Mucosa of rectum (tissue), 2 donors: ENCODE results near the gene PEAK1.
"Not testable (repeated sequence)": the region's sequence is repeated elsewhere in the genome, so short reads cannot be mapped to it uniquely, and the experiment has no call there.

Source experiments
- H3K27ac ChIP-seq, 2 donors: one replicate each; pipeline ENCODE4 v1.7.0; 2013; ENCODE audit warnings: inconsistent platforms in 2 of 2, low read depth in 2 of 2, low read length in 2 of 2
- H3K27me3 ChIP-seq, 2 donors: one replicate each; pipeline ENCODE4 v1.7.0; 2013; ENCODE audit warnings: low read length in 2 of 2; ENCODE audit not compliant: control insufficient read depth in 2 of 2, insufficient read depth in 2 of 2
- H3K36me3 ChIP-seq, 2 donors: one replicate each; pipeline ENCODE4 v1.7.0; 2013; ENCODE audit warnings: low read length in 2 of 2; ENCODE audit not compliant: control insufficient read depth in 2 of 2, insufficient read depth in 2 of 2
- H3K4me1 ChIP-seq, 2 donors: one replicate each; pipeline ENCODE4 v1.7.0; 2013; ENCODE audit warnings: low read length in 2 of 2, mild to moderate bottlenecking in 1 of 2; ENCODE audit not compliant: control insufficient read depth in 2 of 2, insufficient read depth in 2 of 2
- H3K4me3 ChIP-seq, 2 donors: one replicate each; pipeline ENCODE4 v1.7.0; 2013; ENCODE audit warnings: low read length in 2 of 2
- H3K9ac ChIP-seq, 2 donors: one replicate each; pipeline ENCODE4 v1.7.0; 2013; ENCODE audit warnings: low read length in 2 of 2, low read depth in 1 of 2, mild to moderate bottlenecking in 1 of 2
- H3K9me3 ChIP-seq, 2 donors: one replicate each; pipeline ENCODE4 v1.7.0; 2013; ENCODE audit warnings: low read length in 2 of 2; ENCODE audit not compliant: control insufficient read depth in 2 of 2
- donor health status: healthy.
- donor health status: Normal muscosa, but diverticular disease.

The PEAK1 gene

DNA sequence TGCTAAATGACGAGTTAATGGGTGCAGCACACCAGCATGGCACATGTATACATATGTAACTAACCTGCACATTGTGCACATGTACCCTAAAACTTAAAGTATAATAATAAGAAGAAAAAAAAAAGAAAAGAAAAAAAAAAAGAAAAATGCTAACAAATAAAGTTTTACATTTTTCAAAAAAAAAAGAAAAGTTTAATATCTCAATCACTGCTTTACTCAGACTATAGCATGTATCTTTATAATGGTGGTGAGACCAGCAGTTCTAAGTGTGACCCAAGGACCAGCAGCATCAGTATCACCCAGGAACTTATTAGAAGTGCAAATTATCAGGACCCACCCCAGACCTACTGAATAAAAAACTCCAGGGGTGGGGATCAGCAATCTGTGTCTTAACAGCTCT is 243.8 kb downstream of the PEAK1 start:
- H3K4me3 ChIP-seq, H3K27me3 ChIP-seq, H3K27ac ChIP-seq, H3K9me3 ChIP-seq, H3K9ac ChIP-seq: not testable (repeated sequence)
- Histone ChIP-seq H3K36me3 (peaks cover 0 to 13% of the 10 kb centered on the region in 2 donors), H3K4me1 (peaks cover 14 to 20% of the 10 kb centered on the region in 2 donors)

DNA sequence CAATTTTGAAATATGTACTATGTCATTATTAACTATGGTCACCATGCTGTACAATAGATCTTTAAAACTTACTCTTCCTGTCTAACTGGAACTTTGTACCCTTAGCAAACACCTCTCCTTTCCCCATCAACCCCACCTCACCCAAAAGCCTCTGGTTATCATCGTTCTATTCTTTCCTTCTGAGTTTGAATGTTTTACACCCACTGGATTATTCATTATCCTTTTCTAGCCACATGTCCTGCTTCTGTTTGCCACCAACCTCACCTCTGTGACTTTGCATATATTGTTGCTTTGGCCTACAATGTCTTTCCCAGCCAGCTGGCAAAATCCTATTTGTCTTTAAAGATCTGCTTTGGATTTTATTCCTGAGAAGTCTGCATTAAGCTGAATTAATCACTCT is 246.4 kb downstream of the PEAK1 start:
- H3K36me3 ChIP-seq = no peaks in the 10 kb centered on the region
- no peak overlapping the region for H3K9ac ChIP-seq
- no peaks in the 10 kb centered on the region for H3K9me3 ChIP-seq
- H3K27ac ChIP-seq = peak overlapping the region in 1 of 2 donors; percentile 22
- no peaks in the 10 kb centered on the region for H3K27me3 ChIP-seq
- no peak overlapping the region for H3K4me3 ChIP-seq
- peaks cover 7% of the 10 kb centered on the region in 2 donors for H3K4me1 ChIP-seq

DNA sequence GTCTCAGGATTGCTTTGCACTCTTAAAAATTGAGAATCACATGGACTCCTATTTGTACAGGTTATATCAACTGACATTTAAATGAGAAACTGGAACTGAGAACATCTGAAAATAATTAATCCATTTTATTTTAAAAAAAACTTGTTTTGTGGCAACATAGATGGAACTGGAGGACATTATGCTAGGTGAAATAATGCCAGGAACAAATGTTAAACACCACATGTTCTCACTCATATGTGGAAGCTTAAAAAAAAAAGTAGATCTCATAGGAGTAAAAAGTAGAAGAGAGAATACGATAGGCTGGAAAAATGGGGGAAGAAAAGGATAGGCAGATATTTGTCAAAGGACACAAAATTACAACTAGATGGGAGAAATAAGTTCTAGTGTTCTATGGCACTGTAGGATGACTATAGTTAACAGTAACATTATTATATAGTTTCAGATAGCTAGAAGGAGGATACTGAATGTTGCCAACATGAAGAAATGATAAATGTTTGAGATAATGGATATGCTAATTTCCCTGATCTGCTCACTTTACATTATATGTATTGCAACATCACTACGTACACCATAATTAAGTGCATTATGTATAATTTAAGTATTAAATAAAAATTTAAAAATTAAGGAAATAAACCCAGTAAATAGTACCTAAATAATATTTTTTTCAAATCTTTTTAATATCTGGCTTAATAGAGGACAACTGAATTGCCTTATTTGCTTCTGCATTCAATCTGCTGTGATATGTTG is 248.5 kb downstream of the PEAK1 start:
- Histone ChIP-seq H3K4me1 (peaks cover 2 to 7% of the 10 kb centered on the region in 2 donors), H3K36me3 (no peaks in the 10 kb centered on the region), H3K9me3 (no peaks in the 10 kb centered on the region), H3K9ac (no peak overlapping the region), H3K4me3 (no peak overlapping the region), H3K27me3 (no peaks in the 10 kb centered on the region), H3K27ac (no peak overlapping the region)

DNA sequence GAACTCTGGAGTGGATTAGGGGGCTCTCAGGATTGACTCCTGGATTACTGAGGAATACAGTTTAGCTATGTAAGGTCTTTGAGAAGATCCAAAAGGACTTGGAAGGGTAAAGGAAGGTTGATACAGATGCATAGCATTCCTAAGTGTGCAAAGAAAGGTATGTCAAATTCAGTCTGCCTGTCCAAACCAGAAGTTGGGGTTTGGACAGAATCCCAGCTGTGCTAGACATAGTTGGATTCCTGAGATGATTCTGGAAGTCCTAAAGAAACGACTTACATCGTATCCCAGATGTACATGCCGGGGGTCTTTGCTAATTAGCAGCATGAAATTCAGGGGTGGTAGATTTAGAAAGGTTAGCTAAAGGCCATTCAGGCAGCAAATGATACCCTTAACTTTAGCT is 251.3 kb downstream of the PEAK1 start:
- H3K4me3 ChIP-seq = no peak overlapping the region
- H3K9ac ChIP-seq = no peak overlapping the region
- H3K9me3 ChIP-seq = no peaks in the 10 kb centered on the region
- no peaks in the 10 kb centered on the region for H3K36me3 ChIP-seq
- no peaks in the 10 kb centered on the region for H3K27me3 ChIP-seq
- H3K27ac ChIP-seq = no peak overlapping the region
- H3K4me1 ChIP-seq = peaks cover 2 to 4% of the 10 kb centered on the region in 2 donors

DNA sequence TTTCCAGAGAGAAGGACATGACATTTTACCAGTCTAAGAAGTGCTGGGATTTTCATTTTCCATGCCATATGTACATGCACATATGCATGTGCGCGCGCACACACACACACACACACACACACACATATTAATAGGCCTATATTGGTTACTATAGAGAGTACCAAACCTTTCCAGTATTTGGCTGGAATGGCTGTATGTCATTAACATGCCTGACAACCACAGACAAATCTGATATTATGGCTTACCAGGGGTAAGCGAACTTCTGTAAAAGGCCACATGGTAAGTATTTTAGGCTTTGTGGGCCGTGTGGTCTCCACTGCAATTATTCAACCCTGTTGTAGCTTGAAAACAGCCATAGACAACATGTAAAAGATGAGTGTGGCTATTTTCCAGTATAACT is 251.8 kb downstream of the PEAK1 start:
- Histone ChIP-seq H3K9ac (no peak overlapping the region), H3K27me3 (no peaks in the 10 kb centered on the region), H3K27ac (no peak overlapping the region), H3K9me3 (no peaks in the 10 kb centered on the region), H3K4me1 (peaks cover 2 to 4% of the 10 kb centered on the region in 2 donors), H3K36me3 (no peaks in the 10 kb centered on the region), H3K4me3 (no peak overlapping the region)

DNA sequence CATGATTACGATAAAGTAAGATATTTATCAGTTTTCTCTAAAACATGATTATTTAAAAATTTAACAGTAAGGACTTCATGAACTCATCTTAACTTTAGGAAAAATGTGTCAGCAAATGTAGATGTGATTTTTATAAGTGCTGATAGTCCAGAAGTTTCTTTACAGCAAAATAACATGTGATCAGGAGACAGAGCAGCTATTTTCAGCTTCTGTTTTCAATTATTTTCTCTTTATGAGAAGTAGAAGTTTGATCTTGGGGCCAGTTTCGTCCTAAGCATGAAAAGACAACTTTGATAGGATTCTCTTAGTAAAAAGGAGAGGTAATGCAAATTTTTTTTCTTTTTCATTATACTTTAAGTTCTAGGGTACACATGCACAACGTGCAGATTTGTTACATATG is 252.5 kb downstream of the PEAK1 start:
- no peaks in the 10 kb centered on the region for H3K9me3 ChIP-seq
- H3K9ac ChIP-seq = no peak overlapping the region
- H3K27me3 ChIP-seq = no peaks in the 10 kb centered on the region
- H3K27ac ChIP-seq = no peak overlapping the region
- H3K4me3 ChIP-seq = no peak overlapping the region
- H3K4me1 ChIP-seq = no peaks in the 10 kb centered on the region
- no peaks in the 10 kb centered on the region for H3K36me3 ChIP-seq

DNA sequence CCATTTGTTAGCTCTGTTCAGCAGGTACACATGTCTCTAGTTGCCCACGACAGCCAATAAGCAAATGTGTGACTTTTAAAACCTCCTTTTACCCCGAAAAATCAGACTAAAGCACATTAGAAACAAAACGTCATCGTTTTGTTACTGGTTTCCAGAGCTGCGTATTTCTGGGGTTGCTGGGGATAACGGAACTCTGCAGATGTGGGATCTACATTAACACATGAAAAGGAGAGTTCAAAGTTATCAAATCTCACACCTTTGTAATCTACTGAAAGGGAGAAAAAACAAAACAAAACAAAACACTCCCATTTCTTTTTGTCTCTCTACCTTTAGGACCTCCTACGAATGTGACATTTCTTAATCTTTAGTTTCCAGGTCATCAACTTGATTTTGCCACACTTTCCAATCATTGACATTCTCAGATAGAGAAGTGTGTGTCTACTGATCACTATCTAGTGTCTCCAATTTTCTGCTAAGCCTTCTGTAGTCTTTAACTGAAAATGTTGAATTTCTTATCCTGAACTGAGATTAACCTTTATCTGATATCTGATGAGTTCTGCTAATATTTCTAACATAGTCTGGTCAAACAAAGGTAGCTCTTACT is 256.0 kb downstream of the PEAK1 start:
- H3K9me3 ChIP-seq = no peaks in the 10 kb centered on the region
- H3K36me3 ChIP-seq = no peaks in the 10 kb centered on the region
- no peak overlapping the region for H3K4me3 ChIP-seq
- H3K27ac ChIP-seq = no peak overlapping the region
- peaks cover 8 to 13% of the 10 kb centered on the region in 2 donors for H3K4me1 ChIP-seq
- H3K27me3 ChIP-seq = no peaks in the 10 kb centered on the region
- no peak overlapping the region for H3K9ac ChIP-seq

DNA sequence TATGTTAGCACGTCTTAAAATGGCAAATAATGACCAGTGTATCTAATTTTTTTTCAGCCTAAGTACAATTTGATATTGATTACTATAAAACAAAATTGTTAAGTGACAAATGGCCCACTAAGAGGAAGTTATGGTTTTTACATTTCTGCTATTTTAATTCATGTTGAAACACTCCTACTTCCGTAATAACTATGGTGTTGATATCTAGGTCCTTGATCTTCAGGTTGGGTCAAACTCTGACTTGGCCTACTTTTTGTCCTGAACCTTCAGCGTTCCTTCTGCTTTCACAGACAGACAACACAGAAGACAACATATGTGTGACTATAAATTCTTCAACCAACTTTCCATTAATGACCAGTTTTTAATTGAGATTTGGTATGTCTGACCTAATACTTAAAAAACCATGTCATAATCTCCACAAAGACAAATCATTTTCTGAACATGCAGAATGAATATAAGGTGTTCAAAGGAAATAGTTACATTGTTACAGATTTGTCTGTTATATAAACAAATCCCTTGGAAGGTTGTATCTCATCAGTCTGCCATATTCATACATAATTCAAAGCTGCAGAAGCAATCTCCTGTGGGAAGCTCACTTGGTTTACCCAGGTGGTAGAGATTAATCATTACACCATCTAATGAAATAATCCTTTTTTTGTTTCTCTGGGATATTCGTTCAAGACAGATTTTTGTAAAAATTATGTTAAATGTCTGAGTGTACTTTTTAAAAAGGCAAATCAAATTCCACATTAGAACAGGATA is 256.9 kb downstream of the PEAK1 start:
- no peak overlapping the region for H3K4me3 ChIP-seq
- peaks cover 8 to 13% of the 10 kb centered on the region in 2 donors for H3K4me1 ChIP-seq
- no peaks in the 10 kb centered on the region for H3K27me3 ChIP-seq
- H3K27ac ChIP-seq = no peak overlapping the region
- no peaks in the 10 kb centered on the region for H3K9me3 ChIP-seq
- no peak overlapping the region for H3K9ac ChIP-seq
- H3K36me3 ChIP-seq = peaks cover 0 to 6% of the 10 kb centered on the region in 2 donors

DNA sequence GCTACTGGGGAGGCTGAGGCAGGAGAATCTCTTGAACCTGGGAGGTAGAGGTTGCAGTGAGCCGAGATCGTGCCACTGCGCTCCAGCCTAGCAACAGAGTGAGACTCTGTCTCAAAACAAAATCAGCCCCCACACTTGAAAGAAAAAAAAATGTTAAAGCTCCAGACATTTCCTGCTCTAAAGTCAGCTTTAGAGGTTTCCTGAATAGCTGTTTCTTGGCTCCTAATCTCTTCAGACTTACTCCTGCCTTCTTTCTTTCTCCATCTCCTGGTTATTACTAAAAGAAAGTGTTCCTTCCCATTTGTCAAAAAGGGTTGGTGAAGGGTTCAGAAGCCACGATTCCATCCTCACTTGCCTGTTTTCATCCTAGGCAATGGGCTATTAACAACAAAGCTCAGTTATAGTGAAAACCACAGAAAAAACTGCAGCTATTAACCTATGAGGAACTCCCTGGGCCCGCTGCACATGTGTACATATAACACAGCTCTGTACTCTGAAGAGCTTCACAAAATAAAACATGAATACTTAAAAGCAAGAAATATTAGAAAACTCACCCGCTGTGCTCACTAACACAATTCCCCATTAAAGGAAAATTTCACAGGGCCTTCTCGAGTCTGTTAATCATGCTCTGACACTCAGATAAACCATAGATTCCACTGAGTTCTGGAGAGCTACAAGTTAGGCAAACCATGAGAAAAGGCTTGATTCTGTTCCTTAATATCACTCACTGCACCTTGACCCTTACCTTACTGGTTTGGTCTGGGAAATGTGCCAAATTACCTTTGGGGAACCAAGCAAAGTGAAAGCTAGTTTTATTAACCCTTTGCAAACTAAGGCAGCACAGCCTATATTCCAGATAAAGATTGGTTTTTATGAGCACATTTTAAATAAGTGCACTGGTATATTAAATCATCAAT is 259.1 kb downstream of the PEAK1 start:
- Histone ChIP-seq H3K9me3 (no peaks in the 10 kb centered on the region), H3K36me3 (peaks cover 9 to 12% of the 10 kb centered on the region in 2 donors), H3K27ac (peak overlapping the region; percentile 67 to 72), H3K4me3 (peak overlapping the region; percentile 33 to 61), H3K27me3 (no peaks in the 10 kb centered on the region), H3K4me1 (peaks cover 8 to 13% of the 10 kb centered on the region in 2 donors), H3K9ac (peak overlapping the region in 1 of 2 donors; percentile 36)
